Activated CD8-positive, alpha-beta T cell treated with anti-CD3 and anti-CD28 coated beads for 36 hours (primary cell): ENCODE measurements around the gene NUTM2G. TPM values are rescaled to one million over a fixed set of nuclear protein-coding genes. Genes with fewer than 3 reads are reported as not detected.
A peak's percentile ranks its signal among the peaks of the same experiment; 100 is the strongest.
"Not testable (repeated sequence)": the region's sequence is repeated elsewhere in the genome, so short reads cannot be mapped to it uniquely, and the experiment has no call there.

Experiments used
- ATAC-seq: fragments of 200-7000 bp; cut with Tn5 transposase; one replicate; pipeline ENCODE4 v1.10.0; 2021; ENCODE audit warnings: mild to moderate bottlenecking, moderate library complexity
- CTCF ChIA-PET: fragments of 350-600 bp; sonication (Branson Sonifier 250); formaldehyde crosslinking; loops from one replicate; lab custom pipeline; 2021; ENCODE audit warnings: antibody characterized with exemption; lab: Charles Lee
- POLR2A ChIA-PET: fragments of 350-600 bp; sonication (Branson Sonifier 250); formaldehyde crosslinking; loops from one replicate; lab custom pipeline; 2021; ENCODE audit warnings: antibody characterized with exemption; lab: Charles Lee
- DNase-seq: peaks from one replicate; pipeline ENCODE4 v3.0.0-alpha.2; 2020
- H3K27ac Mint-ChIP-seq: one replicate; pipeline ENCODE4 v1.8.0; 2021; ENCODE audit warnings: mild to moderate bottlenecking, mixed read lengths
- H3K27me3 Mint-ChIP-seq: one replicate; pipeline ENCODE4 v1.8.0; 2021; ENCODE audit warnings: mixed read lengths
- H3K36me3 Mint-ChIP-seq: one replicate; pipeline ENCODE4 v1.8.0; 2021; ENCODE audit warnings: low read depth, mixed read lengths
- H3K4me1 Mint-ChIP-seq: one replicate; pipeline ENCODE4 v1.8.0; 2021; ENCODE audit warnings: low read depth, mixed read lengths
- H3K4me3 Mint-ChIP-seq: one replicate; pipeline ENCODE4 v1.8.0; 2021; ENCODE audit warnings: mild to moderate bottlenecking, moderate library complexity, mixed read lengths
- H3K9me3 Mint-ChIP-seq: one replicate; pipeline ENCODE4 v1.8.0; 2021; ENCODE audit warnings: mixed read lengths
- intact Hi-C: fragments of 100-400 bp; cut with micrococcal nuclease; formaldehyde crosslinking; loops from one replicate; pipeline ENCODE4 v1.10.0; 2022
- total RNA-seq, 2 experiments: library from RNA; stranded (reverse); gene quantifications; one replicate each; pipeline ENCODE4 v1.2.3, GENCODE V29; 2021
- TF ChIP-seq, protein P1 (sequence below): fragments of 200-600 bp; IDR thresholded peaks from one replicate; pipeline ENCODE4 v1.8.0; 2022; ENCODE audit warnings: antibody characterized with exemption, mild to moderate bottlenecking

NUTM2G gene, protein sequence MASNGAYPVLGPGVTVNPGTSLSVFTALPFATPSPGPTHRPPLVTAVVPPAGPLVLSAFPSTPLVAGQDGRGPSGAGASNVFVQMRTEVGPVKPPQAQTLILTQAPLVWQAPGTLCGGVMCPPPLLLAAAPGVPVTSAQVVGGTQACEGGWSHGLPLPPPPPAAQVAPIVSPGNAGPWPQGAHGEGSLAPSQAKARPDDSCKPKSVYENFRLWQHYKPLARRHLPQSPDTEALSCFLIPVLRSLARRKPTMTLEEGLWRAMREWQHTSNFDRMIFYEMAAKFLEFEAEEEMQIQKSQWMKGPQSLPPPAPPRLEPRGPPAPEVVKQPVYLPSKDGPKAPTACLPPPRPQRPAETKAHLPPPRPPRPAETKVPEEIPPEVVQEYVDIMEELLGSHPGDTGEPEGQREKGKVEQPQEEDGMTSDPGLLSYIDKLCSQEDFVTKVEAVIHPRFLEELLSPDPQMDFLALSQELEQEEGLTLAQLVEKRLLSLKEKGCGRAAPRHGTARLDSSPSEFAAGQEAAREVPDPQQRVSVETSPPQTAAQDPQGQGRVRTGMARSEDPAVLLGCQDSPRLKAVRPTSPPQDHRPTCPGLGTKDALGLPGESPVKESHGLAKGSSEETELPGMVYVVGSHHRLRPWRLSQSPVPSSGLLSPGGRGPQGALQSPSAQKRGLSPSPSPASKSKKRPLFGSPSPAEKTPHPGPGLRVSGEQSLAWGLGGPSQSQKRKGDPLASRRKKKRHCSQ
- total RNA-seq: not detected

DNA sequence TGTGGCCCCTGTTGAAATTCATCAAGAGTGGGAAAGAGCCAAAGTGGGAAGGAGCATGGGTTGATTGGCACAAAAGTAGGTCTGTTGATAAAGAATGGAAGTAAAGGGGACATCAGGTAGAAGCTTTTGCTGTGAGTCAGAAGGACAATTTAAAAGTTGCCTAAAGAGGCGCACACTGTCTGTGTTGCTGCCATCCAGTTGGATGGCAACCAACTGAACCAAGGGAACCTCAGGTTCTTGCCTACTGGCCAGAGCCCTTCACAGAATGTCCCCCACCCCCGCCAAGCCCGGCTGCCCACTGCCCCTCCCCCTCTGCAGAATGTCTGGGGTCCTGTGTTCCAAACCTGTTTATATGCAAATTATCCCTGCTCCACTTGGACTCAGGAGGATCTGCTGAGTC, at the start of gene NUTM2G:
Gene NUTM2G, plus strand, starts transcription at position 301 of the 400 bp plus-strand sequence. CDS start 182 bp downstream, outside the sequence.
- H3K4me1 Mint-ChIP-seq, CTCF ChIA-PET, H3K27ac Mint-ChIP-seq, ATAC-seq, DNase-seq, H3K27me3 Mint-ChIP-seq, POLR2A ChIA-PET, H3K9me3 Mint-ChIP-seq, intact Hi-C loops, H3K36me3 Mint-ChIP-seq, H3K4me3 Mint-ChIP-seq: not testable (repeated sequence)

DNA sequence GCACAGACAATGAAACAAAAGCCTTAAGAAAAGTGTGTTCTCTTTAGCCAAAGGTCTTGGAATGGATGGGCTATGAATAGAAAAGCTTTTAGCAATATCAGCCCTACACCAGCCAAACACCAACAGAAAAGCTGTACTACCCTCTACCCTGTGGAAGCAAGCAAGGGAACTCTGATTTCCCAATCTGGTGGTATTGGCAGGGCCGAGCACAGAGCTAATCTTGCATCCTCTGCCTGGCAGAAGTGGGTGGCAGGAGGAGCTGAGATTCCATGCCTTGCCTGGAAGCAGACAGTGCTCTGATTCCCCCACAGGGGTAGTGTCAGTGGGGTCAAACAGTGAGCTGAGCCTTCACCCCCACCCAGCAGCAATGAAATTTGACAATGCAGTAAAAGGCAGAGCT, 44.7 kb upstream of the NUTM2G start:
- DNase-seq: no peak
- Mint-ChIP-seq H3K36me3 (peaks cover 11% of the 10 kb centered on the region), H3K4me1 (peaks cover 4% of the 10 kb centered on the region), H3K4me3 (no peak overlapping the region), H3K27me3 (peaks cover 4% of the 10 kb centered on the region), H3K9me3 (peaks cover 5% of the 10 kb centered on the region), H3K27ac (no peak overlapping the region)
- TF ChIP-seq, protein P1, sequence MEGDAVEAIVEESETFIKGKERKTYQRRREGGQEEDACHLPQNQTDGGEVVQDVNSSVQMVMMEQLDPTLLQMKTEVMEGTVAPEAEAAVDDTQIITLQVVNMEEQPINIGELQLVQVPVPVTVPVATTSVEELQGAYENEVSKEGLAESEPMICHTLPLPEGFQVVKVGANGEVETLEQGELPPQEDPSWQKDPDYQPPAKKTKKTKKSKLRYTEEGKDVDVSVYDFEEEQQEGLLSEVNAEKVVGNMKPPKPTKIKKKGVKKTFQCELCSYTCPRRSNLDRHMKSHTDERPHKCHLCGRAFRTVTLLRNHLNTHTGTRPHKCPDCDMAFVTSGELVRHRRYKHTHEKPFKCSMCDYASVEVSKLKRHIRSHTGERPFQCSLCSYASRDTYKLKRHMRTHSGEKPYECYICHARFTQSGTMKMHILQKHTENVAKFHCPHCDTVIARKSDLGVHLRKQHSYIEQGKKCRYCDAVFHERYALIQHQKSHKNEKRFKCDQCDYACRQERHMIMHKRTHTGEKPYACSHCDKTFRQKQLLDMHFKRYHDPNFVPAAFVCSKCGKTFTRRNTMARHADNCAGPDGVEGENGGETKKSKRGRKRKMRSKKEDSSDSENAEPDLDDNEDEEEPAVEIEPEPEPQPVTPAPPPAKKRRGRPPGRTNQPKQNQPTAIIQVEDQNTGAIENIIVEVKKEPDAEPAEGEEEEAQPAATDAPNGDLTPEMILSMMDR: no peak
- ATAC-seq: no peak
- intact Hi-C loops: no loop called here
- ChIA-PET POLR2A (no interaction called here), CTCF (no interaction called here)

DNA sequence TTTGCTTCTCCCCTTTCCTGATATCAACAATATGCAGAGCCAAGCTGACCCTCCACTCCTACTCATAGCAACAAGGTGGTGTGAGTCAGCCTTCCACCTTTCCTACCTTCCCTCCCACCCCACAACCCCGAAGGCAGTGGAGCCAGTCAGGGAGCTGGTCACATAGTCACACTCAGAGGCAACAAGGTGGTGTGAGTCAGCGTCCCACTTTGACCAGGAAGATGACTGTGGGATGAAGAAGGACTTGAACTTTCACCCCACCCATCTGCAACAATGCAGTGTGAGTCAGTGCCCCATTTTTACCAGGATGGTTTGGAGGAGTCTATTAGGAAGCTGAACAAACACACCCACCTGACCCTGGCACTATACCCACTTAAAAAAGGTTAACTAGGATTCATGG, 44.2 kb upstream of the NUTM2G start:
- ChIA-PET POLR2A (no interaction called here), CTCF (no interaction called here)
- intact Hi-C loops: no loop called here
- Mint-ChIP-seq H3K36me3 (peaks cover 11% of the 10 kb centered on the region), H3K27ac (no peak overlapping the region), H3K4me1 (peaks cover 4% of the 10 kb centered on the region), H3K9me3 (peaks cover 5% of the 10 kb centered on the region), H3K4me3 (no peak overlapping the region), H3K27me3 (peaks cover 2% of the 10 kb centered on the region)
- DNase-seq (no peak), ATAC-seq (peak; percentile 39)
- TF ChIP-seq, protein P1: no peak

DNA sequence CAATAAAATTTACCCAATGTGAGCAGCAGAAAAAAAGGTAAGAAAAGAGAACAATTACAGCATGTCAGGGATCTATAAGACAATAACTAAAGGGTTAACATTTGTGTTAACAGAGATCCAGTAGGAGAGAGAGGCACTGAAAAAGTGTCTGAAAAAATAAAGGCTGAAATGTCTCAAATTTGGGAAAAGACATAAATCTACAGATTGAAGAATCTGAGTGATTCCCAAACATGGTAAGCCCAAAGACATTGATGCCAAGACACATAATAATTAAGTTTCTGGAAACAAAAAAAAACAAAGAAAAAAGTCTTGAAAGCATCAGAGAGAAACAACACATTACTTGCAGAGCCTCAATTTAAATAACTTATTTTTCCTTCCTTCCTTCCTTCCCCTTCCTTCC, 43.2 kb upstream of the NUTM2G start:
- peaks cover 11% of the 10 kb centered on the region for H3K36me3 Mint-ChIP-seq
- peaks cover 4% of the 10 kb centered on the region for H3K4me1 Mint-ChIP-seq
- CTCF ChIA-PET: no interaction called here
- POLR2A ChIA-PET: no interaction called here
- DNase-seq: no peak
- no peak for ATAC-seq
- peaks cover 3% of the 10 kb centered on the region for H3K9me3 Mint-ChIP-seq
- no peaks in the 10 kb centered on the region for H3K27me3 Mint-ChIP-seq
- TF ChIP-seq, protein P1: no peak
- no peak overlapping the region for H3K27ac Mint-ChIP-seq
- intact Hi-C loops: no loop called here
- no peak overlapping the region for H3K4me3 Mint-ChIP-seq

DNA sequence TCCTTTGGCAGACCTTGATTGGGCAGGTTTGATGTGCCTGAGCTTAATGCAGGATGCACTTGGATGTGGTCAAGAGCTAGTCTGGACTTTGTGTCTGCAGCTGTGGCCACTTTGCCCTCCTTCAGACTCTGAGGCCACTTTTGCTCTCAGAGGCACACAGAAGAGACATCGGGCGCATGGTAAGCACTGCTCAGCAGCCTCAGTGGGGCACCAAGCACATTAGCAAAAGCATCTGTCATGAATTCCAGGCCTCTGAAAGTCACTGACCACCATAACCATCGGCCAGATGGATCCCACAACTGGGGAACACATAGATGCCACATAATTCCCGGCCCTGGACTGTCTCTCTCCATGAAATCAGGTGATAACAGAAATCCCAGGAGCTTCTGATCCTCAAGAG, 40.1 kb upstream of the NUTM2G start:
- ATAC-seq: no peak
- H3K27ac Mint-ChIP-seq: no peak overlapping the region
- TF ChIP-seq, protein P1: no peak
- ChIA-PET POLR2A (no interaction called here), CTCF (no interaction called here)
- no peaks in the 10 kb centered on the region for H3K27me3 Mint-ChIP-seq
- no peak overlapping the region for H3K4me3 Mint-ChIP-seq
- H3K9me3 Mint-ChIP-seq: peaks cover 3% of the 10 kb centered on the region
- intact Hi-C loops: no loop called here
- peaks cover 21% of the 10 kb centered on the region for H3K36me3 Mint-ChIP-seq
- peaks cover 4% of the 10 kb centered on the region for H3K4me1 Mint-ChIP-seq
- no peak for DNase-seq
